Measurements from ENCODE around the gene PLCH1. TPM values are rescaled to one million over a fixed set of nuclear protein-coding genes. Genes with fewer than 3 reads are reported as not detected.

The PLCH1 gene
- polyA plus RNA-seq, 1 experiment = 0.06 TPM

DNA sequence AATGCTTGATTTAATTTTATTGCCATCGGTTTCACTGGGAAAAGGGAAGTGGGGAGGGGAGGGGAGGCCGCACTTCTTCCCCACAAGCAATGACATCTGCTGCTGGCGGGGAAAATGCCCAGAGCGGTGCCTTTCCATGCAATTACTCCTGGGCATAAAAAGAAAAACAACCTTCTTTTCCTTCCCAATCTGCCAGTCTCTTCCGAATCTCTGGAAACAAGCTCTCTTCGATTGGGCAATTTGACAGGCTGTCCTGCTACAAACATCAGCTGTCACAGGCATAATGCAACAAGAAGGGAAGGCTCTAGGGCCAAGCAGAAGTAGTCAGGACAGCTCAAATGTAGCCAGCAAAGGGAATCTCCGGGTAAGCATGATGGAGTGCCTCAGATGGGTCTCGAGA is 358.0 kb downstream of the PLCH1 start:
- CTCF ChIA-PET = interaction anchor here (1.2 to 2.8 kb wide), 2 partner anchors 48 to 315 kb away, joined by 4 to 16 read pairs; no protein-coding TSS in a partner anchor
- no peak for DNase-seq (ENCODE audit: low read depth)
- POLR2A ChIA-PET = no interaction called here
- H3K36me3 ChIP-seq (ENCODE audit: control insufficient read depth, insufficient read depth, low read length) = no peaks in the 10 kb centered on the region
- H3K4me3 ChIP-seq (ENCODE audit: low read depth, low read length) = no peak overlapping the region
- TF ChIP-seq, protein P1, sequence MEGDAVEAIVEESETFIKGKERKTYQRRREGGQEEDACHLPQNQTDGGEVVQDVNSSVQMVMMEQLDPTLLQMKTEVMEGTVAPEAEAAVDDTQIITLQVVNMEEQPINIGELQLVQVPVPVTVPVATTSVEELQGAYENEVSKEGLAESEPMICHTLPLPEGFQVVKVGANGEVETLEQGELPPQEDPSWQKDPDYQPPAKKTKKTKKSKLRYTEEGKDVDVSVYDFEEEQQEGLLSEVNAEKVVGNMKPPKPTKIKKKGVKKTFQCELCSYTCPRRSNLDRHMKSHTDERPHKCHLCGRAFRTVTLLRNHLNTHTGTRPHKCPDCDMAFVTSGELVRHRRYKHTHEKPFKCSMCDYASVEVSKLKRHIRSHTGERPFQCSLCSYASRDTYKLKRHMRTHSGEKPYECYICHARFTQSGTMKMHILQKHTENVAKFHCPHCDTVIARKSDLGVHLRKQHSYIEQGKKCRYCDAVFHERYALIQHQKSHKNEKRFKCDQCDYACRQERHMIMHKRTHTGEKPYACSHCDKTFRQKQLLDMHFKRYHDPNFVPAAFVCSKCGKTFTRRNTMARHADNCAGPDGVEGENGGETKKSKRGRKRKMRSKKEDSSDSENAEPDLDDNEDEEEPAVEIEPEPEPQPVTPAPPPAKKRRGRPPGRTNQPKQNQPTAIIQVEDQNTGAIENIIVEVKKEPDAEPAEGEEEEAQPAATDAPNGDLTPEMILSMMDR (IDR thresholded peaks at IDR 0.05; ENCODE audit: insufficient read depth, low read depth, low read length) = no peak
- no peaks in the 10 kb centered on the region for H3K27me3 ChIP-seq (ENCODE audit: control insufficient read depth, insufficient read depth, low read length)

DNA sequence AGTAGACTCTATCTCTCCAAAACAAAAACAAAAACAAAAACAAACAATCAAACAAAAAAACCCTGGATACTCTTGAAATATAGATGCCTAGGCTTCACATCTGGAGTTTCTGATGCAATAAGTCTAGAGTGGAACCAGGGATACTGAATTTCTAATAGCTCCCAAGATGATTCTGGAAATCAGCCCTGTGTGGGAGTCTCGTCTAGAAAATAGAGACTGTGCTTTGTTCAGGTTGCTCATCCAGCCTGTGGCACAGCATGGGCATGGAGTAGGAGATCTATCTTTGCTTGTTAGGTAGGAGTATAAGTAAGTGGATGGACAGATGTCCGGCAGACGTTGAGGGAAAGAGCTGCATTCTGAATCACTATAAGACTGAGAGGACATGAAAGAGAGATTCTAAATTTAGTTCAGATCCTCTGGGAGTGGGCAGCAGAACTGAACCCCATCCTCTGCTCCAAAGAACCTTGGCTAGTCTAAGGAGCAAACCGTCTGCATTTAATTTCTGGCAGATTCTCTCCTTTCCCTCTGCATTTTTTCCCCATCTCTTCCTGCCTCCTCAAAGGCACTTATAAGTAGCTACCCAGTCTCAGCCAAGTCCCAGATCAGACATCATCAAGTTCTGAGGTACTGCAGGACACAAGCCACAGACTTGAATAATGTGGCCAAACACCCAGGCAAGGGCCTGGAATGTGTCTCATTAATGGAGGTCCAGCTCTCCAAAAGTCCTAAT is 358.8 kb downstream of the PLCH1 start:
- no peak for DNase-seq (ENCODE audit: low read depth)
- H3K27me3 ChIP-seq (ENCODE audit: control insufficient read depth, insufficient read depth, low read length) = no peaks in the 10 kb centered on the region
- TF ChIP-seq, protein P1 (IDR thresholded peaks at IDR 0.05; ENCODE audit: insufficient read depth, low read depth, low read length) = no peak
- POLR2A ChIA-PET = no interaction called here
- H3K36me3 ChIP-seq (ENCODE audit: control insufficient read depth, insufficient read depth, low read length) = no peaks in the 10 kb centered on the region
- H3K4me3 ChIP-seq (ENCODE audit: low read depth, low read length) = no peak overlapping the region
- CTCF ChIA-PET = interaction anchor here (2.8 kb wide), 1 partner anchor 315 kb away, joined by 16 read pairs; no protein-coding TSS in a partner anchor

DNA sequence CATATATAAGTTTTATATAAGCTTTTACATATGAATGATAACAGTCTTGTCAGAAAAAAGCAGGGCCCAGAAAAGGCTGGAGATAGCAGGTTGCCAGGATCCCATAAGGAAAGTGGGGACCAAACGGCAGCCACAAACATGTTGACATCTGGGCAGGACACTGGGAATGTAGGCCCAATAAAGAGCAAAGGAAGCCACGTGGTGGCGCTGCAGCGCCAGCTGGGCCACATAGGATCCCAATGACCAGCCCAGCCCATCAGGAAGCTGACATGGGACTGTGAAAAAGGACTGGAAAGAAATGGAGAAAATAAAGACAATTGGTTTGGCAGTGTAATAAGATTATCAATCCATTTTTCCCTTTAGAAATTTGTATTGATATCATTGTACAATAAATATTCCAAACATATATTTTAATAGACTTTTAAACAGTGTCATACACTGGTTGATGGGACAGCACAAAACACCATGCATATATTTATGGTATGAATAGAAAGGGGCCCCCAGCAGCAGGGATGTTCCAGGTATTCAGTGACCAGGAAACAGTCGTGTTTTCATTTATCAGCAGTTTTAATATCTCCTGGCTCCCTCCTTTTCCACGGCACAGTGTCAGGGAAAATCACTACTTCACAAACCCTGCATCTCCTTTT is 362.4 kb downstream of the PLCH1 start:
- Histone ChIP-seq H3K27me3 (ENCODE audit: control insufficient read depth, insufficient read depth, low read length) (no peaks in the 10 kb centered on the region), H3K36me3 (ENCODE audit: control insufficient read depth, insufficient read depth, low read length) (no peaks in the 10 kb centered on the region), H3K4me3 (ENCODE audit: low read depth, low read length) (no peak overlapping the region)
- TF ChIP-seq, protein P1 (IDR thresholded peaks at IDR 0.05; ENCODE audit: insufficient read depth, low read depth, low read length) = peak; percentile 89
- ChIA-PET POLR2A (interaction anchor here (0.5 kb wide), 1 partner anchor 319 kb away, joined by 3 read pairs; no protein-coding TSS in a partner anchor), CTCF (interaction anchor here (0.6 to 4.5 kb wide), 28 partner anchors 9 to 369 kb away, joined by 3 to 103 read pairs (median 3); no protein-coding TSS in a partner anchor)
- no peak for DNase-seq (ENCODE audit: low read depth)

DNA sequence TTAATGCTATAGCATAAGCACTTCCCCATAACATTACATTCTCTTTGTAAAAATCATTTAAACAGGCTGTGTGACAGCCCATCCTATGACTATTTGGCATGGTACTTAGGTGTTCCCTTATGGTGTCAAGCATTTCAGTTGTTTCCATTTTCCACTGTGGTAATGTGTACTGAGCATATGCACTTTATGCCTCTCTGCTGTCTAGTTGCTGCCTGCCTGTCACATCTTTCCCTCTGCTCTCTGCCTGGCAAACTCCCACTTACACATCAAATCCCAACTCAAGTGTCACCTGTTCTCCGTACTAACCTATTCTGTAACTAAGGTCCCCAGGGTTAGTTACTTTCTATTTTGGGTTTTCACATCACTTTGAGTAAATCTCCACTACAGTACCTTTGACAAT is 367.0 kb downstream of the PLCH1 start:
- Histone ChIP-seq H3K27me3 (ENCODE audit: control insufficient read depth, insufficient read depth, low read length) (no peaks in the 10 kb centered on the region), H3K4me3 (ENCODE audit: low read depth, low read length) (no peak overlapping the region), H3K36me3 (ENCODE audit: control insufficient read depth, insufficient read depth, low read length) (no peaks in the 10 kb centered on the region)
- ChIA-PET POLR2A (no interaction called here), CTCF (no interaction called here)
- TF ChIP-seq, protein P1 (IDR thresholded peaks at IDR 0.05; ENCODE audit: insufficient read depth, low read depth, low read length) = no peak
- no peak for DNase-seq (ENCODE audit: low read depth)

DNA sequence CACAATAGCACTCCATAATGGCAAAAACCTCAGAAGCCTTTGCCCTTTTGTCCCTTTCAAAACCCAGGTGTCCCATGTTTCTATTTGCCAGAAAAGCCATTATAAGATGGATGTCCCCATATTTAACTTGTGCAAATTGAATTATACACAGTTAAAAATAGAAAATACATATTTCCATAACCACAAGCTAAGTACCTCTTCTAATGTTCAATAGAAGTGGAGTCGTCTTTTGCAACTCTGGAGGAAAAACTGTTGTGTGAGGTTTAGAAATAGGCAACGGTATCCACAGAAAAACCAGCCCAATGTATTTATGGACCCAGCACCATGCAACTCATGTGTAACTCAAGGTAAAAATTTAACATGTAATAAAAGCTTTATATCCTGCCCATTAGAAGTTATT is 367.8 kb downstream of the PLCH1 start:
- Histone ChIP-seq H3K36me3 (ENCODE audit: control insufficient read depth, insufficient read depth, low read length) (no peaks in the 10 kb centered on the region), H3K27me3 (ENCODE audit: control insufficient read depth, insufficient read depth, low read length) (no peaks in the 10 kb centered on the region), H3K4me3 (ENCODE audit: low read depth, low read length) (no peak overlapping the region)
- DNase-seq (ENCODE audit: low read depth) = no peak
- ChIA-PET CTCF (interaction anchor here (0.6 to 0.8 kb wide), 2 partner anchors 126 to 325 kb away, joined by 3 read pairs; no protein-coding TSS in a partner anchor), POLR2A (no interaction called here)
- TF ChIP-seq, protein P1 (IDR thresholded peaks at IDR 0.05; ENCODE audit: insufficient read depth, low read depth, low read length) = no peak

Data from BJ (cell line).